ENCODE measurements around the gene ZNRF1. TPM values are rescaled to one million over a fixed set of nuclear protein-coding genes. Genes with fewer than 3 reads are reported as not detected.
A peak's percentile ranks its signal among the peaks of the same experiment; 100 is the strongest.

ZNRF1 gene
- total and polyA plus RNA-seq, 2 donors (not counting 1 experiment from before 2014, with no cell fraction given) = 0.27 to 0.76 TPM

- H2AFZ ChIP-seq (ENCODE audit: insufficient read depth, low read depth, low read length, poor library complexity, severe bottlenecking) = no peak overlapping the region
- POLR2A ChIA-PET = no interaction called here
- H3K27ac Mint-ChIP-seq = no peak overlapping the region
- H3K4me3 Mint-ChIP-seq = peak overlapping the region; percentile 20
- H3K27me3 Mint-ChIP-seq = peaks cover 36% of the 10 kb centered on the region
- peak overlapping the region in 1 of 5 experiments; percentile 38 for H3K4me3 ChIP-seq (ENCODE audit: control extremely low read depth in 1 of 5, extremely low read depth in 1 of 5, insufficient read depth in 1 of 5, low read depth in 2 of 5, low read length in 4 of 5)
- peak overlapping the region; percentile 56 for H3K4me2 ChIP-seq (replicated peaks; ENCODE audit: low read depth, low read length, poor library complexity, severe bottlenecking)
- TF ChIP-seq CTCF (IDR thresholded peaks at IDR 0.05) (no peak), EZH2 (IDR thresholded peaks at IDR 0.05; ENCODE audit: borderline replicate concordance, insufficient read depth, low read depth, low read length, poor library complexity, severe bottlenecking) (no peak)
- intact Hi-C loops (cut with micrococcal nuclease) = loop anchor here (1.0 kb wide), 1 partner anchor 77 kb away; no protein-coding TSS in a partner anchor
- 0% methylated on average over 2 of the region's 3 CpGs for WGBS (ENCODE audit: insufficient coverage)
- peaks cover 4% of the 10 kb centered on the region for H4K20me1 ChIP-seq (ENCODE audit: control insufficient read depth, insufficient read depth, low read length, poor library complexity, severe bottlenecking)
- peaks cover 39% of the 10 kb centered on the region for H3K4me1 Mint-ChIP-seq
- no peaks in the 10 kb centered on the region for H3K9me3 Mint-ChIP-seq (ENCODE audit: insufficient read depth)
- H3K79me2 ChIP-seq (ENCODE audit: control insufficient read depth, insufficient read depth, low read length) = no peaks in the 10 kb centered on the region
- CTCF ChIA-PET = interaction anchor here (1.3 kb wide), 1 partner anchor 34 kb away, joined by 5 read pairs; no protein-coding TSS in a partner anchor
- H3K4me1 ChIP-seq (ENCODE audit: control insufficient read depth in 2 of 2, insufficient read depth in 2 of 2, low read length in 2 of 2) = peaks cover 31 to 37% of the 10 kb centered on the region in 2 donors
- DNase-seq (no peak), ATAC-seq (ENCODE audit: low read depth) (no peak)
- H3K9me3 ChIP-seq (ENCODE audit: control extremely low read depth in 1 of 3, control insufficient read depth in 2 of 3, insufficient read depth in 1 of 3, low read length in 2 of 3) = peaks cover 0 to 10% (median 0%) of the 10 kb centered on the region in 3 donors
- no peaks in the 10 kb centered on the region for H3K36me3 ChIP-seq (replicated peaks in 1 of 2; ENCODE audit: control extremely low read depth in 1 of 2, control insufficient read depth in 1 of 2, extremely low read depth in 1 of 2, insufficient read depth in 2 of 2, low read length in 1 of 2)
- no peak overlapping the region for H3K9ac ChIP-seq (ENCODE audit: low read length)
- peaks cover 0 to 49% (median 18%) of the 10 kb centered on the region in 4 experiments for H3K27me3 ChIP-seq (replicated peaks in 1 of 4; ENCODE audit: control extremely low read depth in 1 of 4, control insufficient read depth in 3 of 4, insufficient read depth in 4 of 4, low read length in 3 of 4)
- no peak overlapping the region for H3K27ac ChIP-seq (ENCODE audit: low read length in 2 of 2)
These were observed 77.0 kb downstream of the ZNRF1 start for GRCh38 chr16:75075688-75076268.

GRCh38 chr16:75078886-75079285 lies 80.1 kb downstream of the ZNRF1 start:
- no peak for ATAC-seq (ENCODE audit: low read depth)
- Mint-ChIP-seq H3K9me3 (ENCODE audit: insufficient read depth) (no peaks in the 10 kb centered on the region), H3K27me3 (peaks cover 44% of the 10 kb centered on the region), H3K4me1 (peaks cover 48% of the 10 kb centered on the region), H3K4me3 (no peak overlapping the region), H3K27ac (no peak overlapping the region)
- no peak overlapping the region for H3K4me3 ChIP-seq (ENCODE audit: control extremely low read depth in 1 of 5, extremely low read depth in 1 of 5, insufficient read depth in 1 of 5, low read depth in 2 of 5, low read length in 4 of 5)
- intact Hi-C loops (cut with micrococcal nuclease) = no loop called here
- peaks cover 0 to 2% (median 0%) of the 10 kb centered on the region in 3 donors for H3K9me3 ChIP-seq (ENCODE audit: control extremely low read depth in 1 of 3, control insufficient read depth in 2 of 3, insufficient read depth in 1 of 3, low read length in 2 of 3)
- 100% methylated on average over 7 of the region's 8 CpGs for WGBS (ENCODE audit: insufficient coverage)
- H3K4me2 ChIP-seq (replicated peaks; ENCODE audit: low read depth, low read length, poor library complexity, severe bottlenecking) = no peak overlapping the region
- no peak overlapping the region for H2AFZ ChIP-seq (ENCODE audit: insufficient read depth, low read depth, low read length, poor library complexity, severe bottlenecking)
- ChIA-PET CTCF (no interaction called here), POLR2A (no interaction called here)
- no peak for DNase-seq
- H3K4me1 ChIP-seq (ENCODE audit: control insufficient read depth in 2 of 2, insufficient read depth in 2 of 2, low read length in 2 of 2) = peaks cover 34 to 42% of the 10 kb centered on the region in 2 donors
- H3K79me2 ChIP-seq (ENCODE audit: control insufficient read depth, insufficient read depth, low read length) = no peaks in the 10 kb centered on the region
- peaks cover 4% of the 10 kb centered on the region for H4K20me1 ChIP-seq (ENCODE audit: control insufficient read depth, insufficient read depth, low read length, poor library complexity, severe bottlenecking)
- no peak for TF ChIP-seq EZH2 (IDR thresholded peaks at IDR 0.05; ENCODE audit: borderline replicate concordance, insufficient read depth, low read depth, low read length, poor library complexity, severe bottlenecking)
- no peak for TF ChIP-seq CTCF (IDR thresholded peaks at IDR 0.05)
- H3K9ac ChIP-seq (ENCODE audit: low read length) = no peak overlapping the region
- peaks cover 0 to 42% (median 25%) of the 10 kb centered on the region in 4 experiments for H3K27me3 ChIP-seq (replicated peaks in 1 of 4; ENCODE audit: control extremely low read depth in 1 of 4, control insufficient read depth in 3 of 4, insufficient read depth in 4 of 4, low read length in 3 of 4)
- no peaks in the 10 kb centered on the region for H3K36me3 ChIP-seq (replicated peaks in 1 of 2; ENCODE audit: control extremely low read depth in 1 of 2, control insufficient read depth in 1 of 2, extremely low read depth in 1 of 2, insufficient read depth in 2 of 2, low read length in 1 of 2)
- no peak overlapping the region for H3K27ac ChIP-seq (ENCODE audit: low read length in 2 of 2)

Data from B cell (primary cell).